ENCODE results near the gene ZCCHC2.

Gene ZCCHC2

DNA sequence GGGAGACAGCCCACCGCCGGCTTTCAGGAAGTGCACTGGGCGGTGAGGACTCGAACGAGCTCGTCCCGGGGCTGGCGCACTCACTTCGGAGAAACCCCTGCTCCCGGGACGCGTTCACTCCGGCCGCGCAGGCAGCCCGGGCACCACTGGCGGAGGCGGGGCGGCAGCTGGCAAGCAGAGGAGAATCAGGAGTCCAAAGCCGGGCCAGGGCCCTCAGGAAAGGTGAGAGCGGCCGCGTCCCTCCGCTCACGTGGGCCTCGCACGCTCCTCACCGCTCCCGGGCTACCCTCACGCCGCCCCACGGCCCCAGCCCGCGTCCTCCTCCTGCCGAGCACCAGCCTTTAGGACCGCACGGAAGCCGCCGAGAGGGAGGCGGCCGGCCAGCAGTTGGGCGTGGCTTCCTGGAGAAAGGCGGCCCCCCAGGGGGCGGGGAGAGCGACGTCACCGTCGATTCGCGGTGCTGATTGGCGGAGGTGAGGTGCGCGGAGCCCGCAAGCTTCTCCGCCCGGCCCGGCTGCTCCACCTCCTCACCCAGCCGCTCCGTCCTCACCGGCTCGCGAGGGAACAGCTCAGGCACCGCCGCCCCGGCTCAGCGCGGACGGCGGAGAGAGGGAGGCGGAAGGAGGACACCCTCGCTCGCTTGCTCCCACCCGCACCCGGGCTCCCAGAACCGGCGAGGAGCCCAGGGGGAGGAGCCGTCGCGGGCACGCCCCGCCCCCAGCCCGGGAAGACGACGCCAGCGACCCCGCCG lies at the start of gene ZCCHC2:
Gene ZCCHC2 (plus strand): TSS at position 522 of the 751 bp plus-strand sequence. CDS start 400 bp downstream, outside the sequence.
- peak; percentile 97 to 98 for DNase-seq

DNA sequence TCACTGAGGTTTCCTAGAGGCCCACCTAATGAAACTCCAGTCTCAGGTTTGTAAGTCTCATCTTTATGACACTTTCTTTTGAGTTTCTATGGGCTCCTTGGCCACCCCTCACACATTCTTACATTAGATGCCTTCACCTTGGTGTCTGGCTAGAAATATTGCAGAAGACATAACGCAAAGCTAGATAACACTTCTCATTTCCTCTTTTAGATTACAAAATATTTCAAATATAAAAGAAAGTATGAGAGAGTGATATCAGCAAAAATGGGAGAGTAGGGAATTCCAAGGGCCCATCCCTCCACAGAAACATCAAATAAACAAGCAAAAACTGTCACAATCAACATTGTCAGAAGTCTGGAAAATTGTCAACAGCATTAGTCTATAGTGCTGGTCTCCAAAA lies 43.3 kb upstream of the ZCCHC2 start:
- DNase-seq = no peak

DNA sequence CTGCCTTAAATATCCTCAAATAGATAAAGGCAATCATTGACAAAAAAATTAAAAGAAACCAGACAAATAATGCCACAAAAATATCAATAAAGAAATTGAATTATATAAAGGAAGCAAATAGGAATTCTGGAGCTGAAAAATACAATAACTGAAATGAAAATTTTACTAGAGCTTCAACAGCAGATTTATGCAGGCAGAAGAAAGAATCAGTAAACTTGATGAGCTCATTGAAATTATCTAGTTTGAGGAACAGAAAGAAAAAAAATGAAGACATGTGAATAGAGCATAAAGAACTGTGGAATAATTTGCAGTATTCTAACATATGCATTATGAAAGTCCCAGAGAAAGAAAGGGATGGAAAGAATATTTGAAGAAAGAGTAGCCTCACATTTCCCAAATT lies 41.9 kb upstream of the ZCCHC2 start:
- no peak for DNase-seq

DNA sequence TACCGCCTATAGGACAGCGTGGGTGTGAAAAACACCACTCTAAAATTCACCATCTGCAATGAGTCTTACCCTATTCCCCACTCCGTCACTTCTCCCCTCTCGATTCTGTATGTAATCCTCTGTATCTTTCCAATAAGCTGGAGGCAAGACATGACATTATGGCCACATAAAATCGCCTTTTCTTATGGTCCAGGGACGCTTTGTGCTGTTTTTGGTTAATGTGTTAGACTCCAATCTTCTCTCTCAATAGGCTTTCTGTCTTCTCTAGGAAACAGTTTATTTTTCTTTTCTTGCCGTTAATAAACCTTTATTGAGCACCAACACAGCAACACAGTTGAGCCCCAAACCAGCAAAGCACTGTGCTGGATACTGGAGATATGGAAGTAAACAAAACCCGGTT lies 37.9 kb upstream of the ZCCHC2 start:
- DNase-seq = no peak

DNA sequence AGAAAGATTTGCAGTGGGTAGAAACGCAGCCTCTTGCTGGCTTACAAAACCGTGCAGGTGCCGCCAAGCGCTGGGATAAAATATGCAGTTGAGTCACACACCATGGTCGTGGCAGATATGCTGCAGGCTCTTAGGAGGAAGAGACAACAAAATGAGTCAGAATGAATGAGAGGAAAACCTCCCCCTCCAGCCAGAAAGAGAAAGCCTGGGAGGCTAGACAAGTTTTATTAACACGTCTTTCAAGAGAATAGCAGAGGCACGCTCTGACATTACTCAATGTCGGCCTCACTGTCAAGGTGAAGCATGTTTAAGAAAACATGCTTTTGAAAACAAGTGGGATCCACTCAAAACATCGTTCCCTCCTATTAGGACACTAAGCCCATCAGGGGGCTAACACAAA lies 37.1 kb upstream of the ZCCHC2 start:
- DNase-seq = peak in 1 of 2 experiments; percentile 12

DNA sequence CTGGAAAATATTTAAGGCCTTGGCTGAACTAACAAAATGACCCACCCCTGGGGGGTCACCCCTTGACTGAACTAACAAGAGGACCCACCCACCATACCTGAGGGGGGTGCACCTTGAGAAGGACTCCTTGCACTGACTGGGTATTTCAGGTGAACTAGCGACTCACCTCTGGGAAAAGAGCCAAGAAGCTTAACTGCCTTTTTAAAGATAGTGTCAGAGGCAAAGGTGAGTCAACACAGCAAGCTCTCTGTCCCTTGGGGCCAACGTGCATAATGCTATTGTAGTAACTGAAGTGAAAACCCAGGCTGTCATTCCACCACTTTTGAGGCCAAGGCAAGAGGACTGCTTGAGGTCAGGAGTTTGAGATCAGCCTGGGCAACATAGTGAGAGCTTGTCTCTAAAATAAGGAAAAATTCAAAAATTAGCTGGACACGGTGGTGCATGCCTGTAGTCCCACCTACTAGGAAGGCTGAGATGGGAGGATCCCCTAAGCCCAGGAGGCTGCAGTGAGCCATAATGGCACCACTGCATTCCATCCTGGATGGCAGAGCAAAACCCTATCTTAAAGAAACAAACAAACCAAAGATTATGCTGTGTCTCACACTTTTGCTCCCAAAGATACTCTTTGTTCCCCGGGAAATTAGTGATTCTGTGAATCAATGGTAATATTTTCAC lies 36.4 kb upstream of the ZCCHC2 start:
- peak in 1 of 2 experiments; percentile 47 for DNase-seq

DNA sequence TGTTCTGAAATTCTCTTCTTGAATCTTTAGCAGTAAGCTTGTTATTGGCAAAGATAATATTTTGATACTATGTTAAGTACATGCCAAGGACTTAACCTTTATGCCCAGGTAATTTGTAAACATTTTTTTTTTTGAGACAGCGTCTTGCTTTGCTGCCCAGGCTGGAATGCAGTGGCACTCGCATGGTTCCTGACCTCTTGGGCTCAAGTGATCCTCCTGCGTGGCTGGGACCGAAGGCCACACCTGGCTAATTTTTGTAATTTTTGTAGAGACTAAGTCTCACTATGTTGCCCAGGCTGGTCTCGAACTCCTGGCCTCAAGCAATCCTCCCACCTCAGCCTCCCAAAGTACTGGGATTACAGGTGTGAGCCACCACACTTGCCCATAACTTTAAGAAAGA lies 35.7 kb upstream of the ZCCHC2 start:
- no peak for DNase-seq

DNA sequence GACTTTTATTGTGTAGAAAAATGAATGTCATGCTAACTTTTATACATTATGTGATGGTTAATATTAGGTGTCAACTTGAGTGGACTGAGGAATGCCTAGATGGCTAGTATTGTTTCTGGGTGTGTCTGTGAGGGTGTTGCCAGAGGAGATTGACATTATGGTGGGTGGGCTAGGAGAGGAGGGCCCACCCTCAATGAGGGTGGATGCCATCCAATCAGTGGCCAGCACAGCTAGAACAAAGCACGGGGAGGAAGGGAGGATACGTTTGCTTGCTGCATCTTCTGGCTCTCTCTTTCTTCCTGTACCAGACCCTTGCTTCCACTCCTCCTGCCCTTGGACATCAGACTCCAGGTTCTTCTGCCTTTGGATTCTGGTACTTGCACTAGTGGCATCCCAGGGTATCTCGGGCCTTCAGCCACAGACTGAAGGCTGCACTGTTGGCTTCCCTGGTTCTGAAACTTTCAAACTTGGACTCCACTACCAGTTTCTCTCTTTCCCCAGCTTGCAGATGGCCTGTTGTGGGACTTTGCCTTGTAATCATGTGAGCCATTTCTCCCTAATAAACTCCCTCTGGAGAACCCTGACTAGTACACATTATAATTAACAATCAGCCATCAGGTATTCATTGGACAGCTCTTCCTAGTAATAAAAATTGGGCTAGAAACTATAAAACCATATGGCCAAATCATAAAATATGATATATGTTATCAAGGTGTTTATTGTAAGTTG lies 31.7 kb upstream of the ZCCHC2 start:
- DNase-seq = no peak

DNA sequence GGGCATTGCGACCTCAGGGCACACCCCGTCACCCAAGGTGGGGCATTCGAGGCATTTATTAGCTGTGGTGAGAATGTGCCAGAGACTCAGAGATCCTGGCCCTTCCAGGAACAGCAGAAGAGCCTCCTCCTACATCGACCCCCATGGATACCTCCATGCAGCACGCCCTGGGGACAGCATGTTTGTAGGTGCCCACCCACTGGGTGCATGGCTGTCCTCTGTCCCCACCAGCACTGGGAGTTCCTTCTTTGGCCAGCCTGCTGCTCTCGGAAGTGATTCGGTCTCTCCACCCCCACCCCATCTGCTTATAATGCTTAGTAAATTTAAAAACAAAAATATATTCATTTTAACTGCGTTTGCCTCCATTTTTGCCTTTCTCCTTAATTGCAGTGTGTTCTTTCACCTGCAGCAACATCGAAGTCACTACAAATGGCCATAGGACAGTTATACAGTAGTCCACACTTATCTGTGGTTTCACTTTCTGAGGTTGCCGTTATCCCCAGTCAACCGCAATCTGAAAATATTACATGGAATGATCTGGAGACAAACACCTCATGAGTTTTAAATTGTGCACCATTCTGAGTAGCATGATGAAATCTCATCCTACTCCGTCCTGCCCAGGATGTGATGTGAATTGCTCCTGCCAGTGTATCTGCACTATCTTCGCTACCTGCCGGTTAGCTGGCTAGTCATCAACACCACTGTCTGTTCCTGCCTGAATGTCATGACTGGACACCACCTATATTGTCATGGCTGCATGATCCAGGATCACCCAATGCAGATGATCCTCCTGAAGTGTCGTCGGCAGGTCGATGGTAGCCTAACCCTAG lies 29.6 kb upstream of the ZCCHC2 start:
- DNase-seq = no peak

DNA sequence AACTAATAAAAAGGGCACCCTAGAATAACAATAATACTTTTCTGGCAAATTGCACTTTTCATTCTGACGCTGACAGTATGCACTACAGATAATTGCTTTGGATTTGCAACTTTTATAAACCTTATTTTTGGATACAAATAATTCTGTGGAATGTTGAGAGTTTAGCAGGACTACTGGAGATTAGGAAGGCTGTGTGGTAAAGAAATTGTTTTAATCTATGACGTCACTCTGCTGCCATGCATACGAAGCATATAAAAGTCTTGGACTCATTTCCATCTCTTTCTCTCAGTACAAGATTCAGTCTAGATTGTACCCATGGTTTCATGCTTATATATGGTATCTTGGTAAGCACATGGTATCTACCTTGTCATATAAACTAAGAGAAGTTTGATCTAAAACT lies 28.1 kb upstream of the ZCCHC2 start:
- no peak for DNase-seq

DNA sequence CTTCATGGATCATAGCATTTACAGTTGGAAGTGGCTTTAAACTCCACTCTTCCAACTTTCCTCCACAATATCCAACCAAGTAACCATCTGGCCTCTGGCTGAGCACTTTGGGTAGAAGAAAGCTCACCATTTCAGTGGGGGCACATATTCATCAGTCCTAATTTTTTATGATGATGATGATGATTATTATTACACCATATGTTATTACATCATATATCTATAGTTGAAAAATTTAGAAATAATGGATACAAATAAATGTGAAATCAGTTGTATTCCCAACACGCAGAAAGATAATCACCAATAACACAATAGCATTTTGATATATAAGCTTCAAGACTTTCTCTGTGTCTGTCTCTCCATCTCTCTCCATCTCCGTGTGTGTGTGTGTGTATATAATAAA lies 26.6 kb upstream of the ZCCHC2 start:
- DNase-seq = no peak

DNA sequence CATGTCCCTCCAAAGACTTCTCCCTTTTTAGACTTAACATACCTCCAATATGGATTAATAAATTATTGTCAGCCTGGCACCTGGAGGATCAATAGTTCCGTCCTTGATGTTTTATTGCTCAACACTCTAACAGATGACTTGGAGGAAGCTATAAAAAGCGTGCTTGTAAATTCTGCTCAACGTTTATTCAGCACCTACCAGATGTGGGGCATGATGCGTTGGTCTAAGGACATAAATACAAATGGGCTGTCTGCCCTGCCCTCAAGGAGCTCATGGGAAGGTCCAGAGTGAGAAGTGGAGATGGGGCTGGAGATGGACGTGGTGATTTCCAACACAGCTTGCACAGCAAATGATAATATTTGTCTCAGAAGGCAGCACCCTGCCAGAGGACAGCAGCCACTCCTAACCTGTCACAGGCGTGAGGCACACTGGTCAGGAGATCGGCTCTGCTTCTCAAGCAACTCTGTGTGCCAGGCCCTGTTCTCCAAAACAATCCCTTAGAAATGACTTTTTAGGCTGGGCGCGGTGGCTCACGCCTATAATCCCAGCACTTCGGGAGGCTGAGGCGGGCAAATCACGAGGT lies 25.5 kb upstream of the ZCCHC2 start:
- no peak for DNase-seq

DNA sequence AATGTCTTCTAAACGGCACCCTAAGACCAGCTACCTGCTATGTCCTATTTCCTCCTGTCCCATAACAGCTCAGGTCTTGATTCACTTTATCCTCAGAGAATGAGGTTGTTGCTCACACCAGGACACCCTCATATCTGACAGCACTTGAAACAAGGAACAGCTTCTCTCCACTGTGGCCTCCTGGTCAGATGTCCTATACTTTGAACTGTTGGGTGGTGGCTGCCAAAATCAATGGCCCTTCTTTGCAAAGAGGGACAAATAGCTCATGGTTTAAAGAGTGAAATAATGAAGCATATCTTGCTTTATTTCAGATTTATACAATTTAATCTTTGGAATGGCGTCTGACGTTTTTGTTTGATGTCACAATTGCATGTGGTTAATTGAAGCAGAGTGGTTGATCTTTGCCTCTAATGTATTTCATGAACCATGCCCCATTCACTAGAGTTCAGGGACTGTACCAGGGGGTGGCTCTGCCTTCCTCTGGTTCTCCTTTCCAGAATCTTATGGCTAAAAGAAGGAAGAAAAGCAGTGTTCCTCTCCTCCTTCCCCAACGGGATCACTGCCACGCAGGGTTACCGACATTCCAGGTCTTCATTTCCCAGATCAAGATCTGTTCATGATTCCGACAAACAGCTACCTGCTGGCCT lies 24.1 kb upstream of the ZCCHC2 start:
- no peak for DNase-seq

DNA sequence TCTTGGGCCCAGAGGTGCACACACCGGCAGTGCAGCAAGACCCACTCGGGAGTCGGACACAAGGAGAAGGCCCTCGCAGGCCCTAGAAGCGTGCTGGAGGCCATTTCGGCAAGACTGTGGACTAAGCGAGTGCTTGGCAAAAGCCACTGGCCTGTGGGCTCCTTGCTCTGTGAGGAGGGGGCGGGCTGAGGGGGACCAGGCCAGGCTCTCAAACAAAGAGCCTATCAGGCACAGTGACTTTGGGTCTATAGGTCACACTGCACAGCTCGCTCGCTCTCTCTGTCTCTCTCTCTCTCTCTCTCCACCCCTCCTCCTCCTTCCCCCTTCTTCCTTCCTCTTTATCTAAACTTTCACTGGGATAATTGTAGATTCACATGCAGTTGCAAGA lies 23.6 kb upstream of the ZCCHC2 start:
- no peak for DNase-seq

DNA sequence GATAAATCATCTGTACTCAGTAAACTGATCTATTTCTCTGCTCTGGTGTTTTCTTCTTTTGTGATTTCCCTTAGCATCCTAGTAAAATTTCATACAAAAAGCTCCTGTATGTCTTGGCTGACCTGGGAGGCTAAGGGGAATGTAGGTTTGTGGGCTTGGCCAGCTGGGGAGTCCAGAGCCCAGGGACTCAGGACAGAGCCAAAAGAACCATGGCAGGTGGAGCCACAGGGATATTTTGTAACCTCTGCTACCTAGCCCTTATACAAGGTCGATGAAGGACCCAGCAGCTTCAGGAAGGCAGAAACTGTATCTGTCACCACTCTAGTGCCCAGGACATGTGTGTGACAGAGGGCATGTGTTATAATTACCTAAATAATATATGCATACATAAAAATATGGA lies 22.7 kb upstream of the ZCCHC2 start:
- no peak for DNase-seq

DNA sequence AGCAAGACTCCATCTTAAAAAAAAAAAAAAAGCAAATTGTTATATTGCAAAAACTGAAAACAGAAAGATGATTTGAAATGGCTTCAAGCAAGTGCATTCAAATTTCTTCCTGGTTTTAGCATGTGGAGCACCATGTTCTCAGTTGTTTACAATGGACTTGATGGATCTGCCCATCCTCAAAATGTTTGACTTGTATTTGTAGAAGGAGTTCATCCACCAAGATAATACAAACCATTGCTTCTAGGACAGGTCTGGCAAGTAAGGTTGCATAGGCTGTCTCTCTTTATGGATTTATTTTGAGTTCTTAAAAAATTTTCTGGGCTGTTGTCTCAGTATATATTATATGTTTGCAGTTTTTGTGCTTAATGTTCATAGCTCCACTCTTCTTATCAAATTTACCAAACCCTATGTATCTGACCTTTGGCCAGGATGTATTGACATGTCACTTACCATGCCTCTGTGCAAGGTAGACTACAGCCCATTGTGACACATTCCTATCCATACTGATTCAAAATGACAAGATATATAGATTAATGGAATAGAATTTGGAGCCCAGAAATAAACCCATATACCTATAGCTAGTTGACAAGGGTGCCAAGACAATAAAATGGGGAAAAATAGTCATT lies 21.7 kb upstream of the ZCCHC2 start:
- no peak for DNase-seq

DNA sequence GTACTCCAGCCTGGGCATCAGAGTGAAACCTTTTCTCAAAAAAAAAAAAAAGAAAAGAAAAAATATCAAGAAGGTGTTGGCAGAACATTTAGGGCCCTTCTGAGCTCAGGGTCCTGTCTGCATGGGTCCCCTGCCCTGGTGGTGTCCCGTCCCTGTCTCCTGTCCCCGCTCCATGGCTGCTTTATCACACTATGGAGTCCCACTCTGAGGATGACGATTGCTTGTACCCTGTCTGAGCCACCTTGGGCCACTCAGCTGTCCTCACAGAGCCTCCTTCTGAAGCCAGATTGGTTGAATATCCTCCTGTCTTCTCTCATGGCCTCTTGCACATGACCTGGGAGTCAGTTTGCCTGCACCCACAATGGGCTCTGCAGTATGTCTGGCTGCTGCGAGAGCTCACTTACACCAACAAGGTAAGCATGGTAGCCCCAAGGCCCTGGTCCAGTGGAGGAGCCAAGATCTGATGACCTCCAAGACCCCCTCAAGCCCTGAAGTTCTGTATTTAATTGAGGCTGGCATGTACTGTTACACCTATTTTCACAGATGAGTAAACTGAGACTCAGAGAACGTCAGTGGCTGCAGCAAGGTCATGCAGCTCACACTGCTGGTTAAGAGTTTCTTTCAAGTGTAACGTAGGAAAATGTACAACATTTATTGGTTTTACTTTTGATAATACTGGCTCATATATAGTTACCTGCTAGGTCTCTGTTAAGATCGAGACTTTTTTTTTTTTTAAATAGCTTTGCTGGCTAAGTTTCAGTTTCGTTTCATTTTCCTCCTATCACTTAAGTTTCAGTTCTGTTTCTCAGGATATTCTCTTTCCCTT lies 16.9 kb upstream of the ZCCHC2 start:
- peak; percentile 10 to 51 for DNase-seq

DNA sequence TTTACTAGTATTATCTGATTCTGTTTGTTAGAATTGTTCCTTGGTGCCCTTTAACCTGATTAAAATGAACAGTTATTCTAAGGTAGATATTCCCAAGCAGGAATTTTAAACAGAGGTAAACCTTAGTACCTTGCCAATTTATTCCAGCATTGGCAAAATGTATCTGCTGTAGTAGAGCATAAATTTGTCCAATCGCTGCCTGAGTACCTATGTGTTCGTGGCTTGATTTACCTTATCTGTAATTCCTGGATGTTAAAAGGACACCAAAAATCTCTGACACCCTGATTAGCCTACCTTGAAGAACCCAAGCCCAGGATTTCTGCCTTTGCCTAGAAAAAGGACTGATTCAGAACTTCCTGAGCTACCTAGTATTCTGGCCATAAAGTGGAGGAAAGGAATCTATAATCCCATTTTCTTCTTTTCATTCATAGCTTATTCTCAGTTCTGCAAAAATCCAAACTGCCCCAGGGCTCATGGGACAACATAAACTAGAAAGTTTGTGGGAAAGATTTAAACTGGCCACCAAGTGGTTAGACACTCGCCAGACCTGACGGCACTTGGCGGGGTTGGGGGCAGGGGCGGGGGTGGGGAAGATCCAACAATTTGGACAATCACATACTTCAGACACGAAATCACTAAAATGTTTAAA lies 16.2 kb upstream of the ZCCHC2 start:
- no peak for DNase-seq

DNA sequence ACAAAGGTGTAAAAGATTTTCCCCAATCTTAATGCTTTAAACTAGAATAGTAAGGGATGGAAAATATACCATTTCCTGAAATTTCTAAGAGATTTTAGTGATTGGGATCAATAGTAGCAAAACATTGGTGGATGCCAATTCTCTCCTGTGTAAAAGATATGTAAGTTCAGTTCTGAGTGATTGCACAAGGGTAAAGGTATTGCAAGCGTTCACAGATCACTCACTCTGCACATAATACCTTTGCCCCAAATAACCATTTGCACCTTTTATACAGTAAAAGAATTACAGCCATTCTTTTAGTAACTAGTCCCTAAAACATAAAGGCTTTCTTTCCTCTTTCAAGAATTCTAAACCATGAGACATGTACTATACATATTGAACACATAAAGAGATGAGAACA lies 13.0 kb upstream of the ZCCHC2 start:
- no peak for DNase-seq

DNA sequence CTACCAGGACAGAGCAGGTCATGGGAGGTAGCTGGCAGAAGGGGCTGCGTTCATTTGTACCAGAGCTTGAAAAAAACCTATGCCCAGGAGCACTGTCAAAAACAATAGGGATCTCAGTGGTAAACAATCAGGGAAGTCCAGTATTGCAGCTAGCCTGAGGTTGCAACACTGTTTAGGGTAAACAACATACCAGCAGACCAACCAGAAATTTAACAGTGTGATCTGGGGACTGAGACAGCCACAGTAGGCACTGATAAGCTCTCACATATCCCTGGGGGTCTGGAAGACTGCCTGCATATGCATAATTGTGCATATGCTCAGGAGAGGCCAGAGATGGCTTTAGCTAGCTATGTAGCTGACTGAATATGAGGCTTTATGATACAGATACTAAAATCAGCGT lies 12.0 kb upstream of the ZCCHC2 start:
- no peak for DNase-seq
